ENCODE results near the gene RNF135. TPM values are rescaled to one million over a fixed set of nuclear protein-coding genes. Genes with fewer than 3 reads are reported as not detected.
"Not testable (repeated sequence)": the region's sequence is repeated elsewhere in the genome, so short reads cannot be mapped to it uniquely, and the experiment has no call there.

RNF135 gene
- total RNA-seq, 4 donors from 2014 or later: 13.4 to 20.7 (median 16.8) TPM

- intact Hi-C loops (cut with DNase I; ENCODE audit: low total_unique reads): loop anchor here (10.0 kb wide), 1 partner anchor 201 kb away; no protein-coding TSS in a partner anchor
- no peak for DNase-seq
- no peak overlapping the region for H3K4me3 ChIP-seq
- no peaks in the 10 kb centered on the region for H3K4me1 ChIP-seq
- H3K27me3 ChIP-seq: no peaks in the 10 kb centered on the region
- no peaks in the 10 kb centered on the region for H3K9me3 ChIP-seq
- TF ChIP-seq POLR2A (IDR thresholded peaks at IDR 0.05) (no peak), CTCF (IDR thresholded peaks at IDR 0.05) (no peak)
- H3K27ac ChIP-seq: no peak overlapping the region
- no peaks in the 10 kb centered on the region for H3K36me3 ChIP-seq
These were observed 43.0 kb downstream of the RNF135 start for GRCh38 chr17:31013844-31014243.

GRCh38 chr17:31015639-31016038 is 44.8 kb downstream of the RNF135 start:
- intact Hi-C loops (cut with DNase I; ENCODE audit: low total_unique reads): loop anchor here (10.0 kb wide), 1 partner anchor 199 kb away; no protein-coding TSS in a partner anchor

GRCh38 chr17:31019004-31019403 is 48.2 kb downstream of the RNF135 start:
- no peak for DNase-seq
- H3K36me3 ChIP-seq: no peaks in the 10 kb centered on the region
- H3K27me3 ChIP-seq: no peaks in the 10 kb centered on the region
- no peaks in the 10 kb centered on the region for H3K4me1 ChIP-seq
- H3K9me3 ChIP-seq: no peaks in the 10 kb centered on the region
- TF ChIP-seq POLR2A (IDR thresholded peaks at IDR 0.05) (no peak), CTCF (IDR thresholded peaks at IDR 0.05) (no peak)
- no peak overlapping the region for H3K4me3 ChIP-seq
- intact Hi-C loops (cut with DNase I; ENCODE audit: low total_unique reads): loop anchor here (10.0 kb wide), 1 partner anchor 196 kb away; no protein-coding TSS in a partner anchor
- H3K27ac ChIP-seq: no peak overlapping the region

More at GRCh38 chr17:31015639-31016038, 44.8 kb downstream of the RNF135 start:
- H3K4me1 ChIP-seq: no peaks in the 10 kb centered on the region
- no peak for DNase-seq
- no peak overlapping the region for H3K4me3 ChIP-seq
- no peaks in the 10 kb centered on the region for H3K27me3 ChIP-seq
- H3K27ac ChIP-seq: no peak overlapping the region
- H3K9me3 ChIP-seq: no peaks in the 10 kb centered on the region
- H3K36me3 ChIP-seq: no peaks in the 10 kb centered on the region
- TF ChIP-seq CTCF (IDR thresholded peaks at IDR 0.05) (no peak), POLR2A (IDR thresholded peaks at IDR 0.05) (no peak)

- intact Hi-C loops (cut with DNase I; ENCODE audit: low total_unique reads); H3K4me1 ChIP-seq; H3K36me3 ChIP-seq: not testable (repeated sequence)
These were observed 52.3 kb downstream of the RNF135 start for GRCh38 chr17:31023171-31023570.

GRCh38 chr17:31031841-31032240 is 61.0 kb downstream of the RNF135 start:
- H3K4me3 ChIP-seq: no peak overlapping the region
- no peak for TF ChIP-seq CTCF (IDR thresholded peaks at IDR 0.05)
- TF ChIP-seq POLR2A (IDR thresholded peaks at IDR 0.05): no peak
- H3K36me3 ChIP-seq: no peaks in the 10 kb centered on the region
- no peaks in the 10 kb centered on the region for H3K9me3 ChIP-seq
- no peak for DNase-seq
- H3K4me1 ChIP-seq: no peaks in the 10 kb centered on the region
- no peak overlapping the region for H3K27ac ChIP-seq
- intact Hi-C loops (cut with DNase I; ENCODE audit: low total_unique reads): no loop called here
- no peaks in the 10 kb centered on the region for H3K27me3 ChIP-seq

More at GRCh38 chr17:31023171-31023570, 52.3 kb downstream of the RNF135 start:
- not testable (repeated sequence) for H3K9me3 ChIP-seq, H3K27ac ChIP-seq, H3K4me3 ChIP-seq, H3K27me3 ChIP-seq, DNase-seq

- H3K9me3 ChIP-seq; DNase-seq; H3K36me3 ChIP-seq; H3K27me3 ChIP-seq; H3K27ac ChIP-seq; intact Hi-C loops (cut with DNase I; ENCODE audit: low total_unique reads); H3K4me3 ChIP-seq; H3K4me1 ChIP-seq: not testable (repeated sequence)
These were observed 64.8 kb downstream of the RNF135 start for GRCh38 chr17:31035611-31036010.

- H3K9me3 ChIP-seq; DNase-seq; H3K36me3 ChIP-seq; H3K4me3 ChIP-seq; H3K27me3 ChIP-seq; H3K27ac ChIP-seq; H3K4me1 ChIP-seq; intact Hi-C loops (cut with DNase I; ENCODE audit: low total_unique reads): not testable (repeated sequence)
These were observed 70.0 kb downstream of the RNF135 start for GRCh38 chr17:31040837-31041236.

GRCh38 chr17:31042378-31042777 is 71.5 kb downstream of the RNF135 start:
- H3K9me3 ChIP-seq; H3K27me3 ChIP-seq; intact Hi-C loops (cut with DNase I; ENCODE audit: low total_unique reads); H3K4me3 ChIP-seq; H3K27ac ChIP-seq; H3K36me3 ChIP-seq; DNase-seq; H3K4me1 ChIP-seq: not testable (repeated sequence)

GRCh38 chr17:31046856-31047425 is 76.1 kb downstream of the RNF135 start:
- H3K27ac ChIP-seq; DNase-seq; intact Hi-C loops (cut with DNase I; ENCODE audit: low total_unique reads); H3K36me3 ChIP-seq; H3K27me3 ChIP-seq; H3K4me3 ChIP-seq; H3K9me3 ChIP-seq; H3K4me1 ChIP-seq: not testable (repeated sequence)
